Posterior vena cava (tissue), 2 donors: ENCODE measurements around the gene PLCD3. TPM values are rescaled to one million over a fixed set of nuclear protein-coding genes. Genes with fewer than 3 reads are reported as not detected.

ENCODE experiments used
- DNase-seq: peaks from one replicate; pipeline ENCODE4 v3.0.0-alpha.2; 2020; ENCODE audit warnings: low spot score
- intact Hi-C, 2 donors: fragments of 100-400 bp; cut with DNase I; formaldehyde crosslinking; loops; one replicate each; pipeline versions ENCODE4 v1.14.1 to v1.14.2; 2022 to 2023
- microRNA-seq, 2 donors: library from miRNA; unstranded; fragments of <30 nt; microRNA quantifications; one replicate each; pipeline ENCODE4 v1.2.0, GENCODE V29; 2020 to 2021; ENCODE audit warnings: borderline microRNAs expressed in 2 of 2
- total RNA-seq, 2 donors: library from RNA; stranded (reverse); fragmentation: NEBNext Ultra II Directional; extraction: Animal tissue kit (Norgen Biotek cat#: 25700); gene quantifications; one replicate each; pipeline ENCODE4 v1.2.1, GENCODE V29; 2021
- donor health status: DM: yes; HTN: yes; CAD: no.
- donor health status: DM: yes; HTN: yes; CAD: no.

The PLCD3 gene
- total RNA-seq, 2 donors from 2014 or later = 69.3 to 74.2 TPM

- intact Hi-C loops = no loop called here
These were observed 71.3 kb downstream of the PLCD3 start, which contains the start of gene NMT1 for GRCh38 chr17:45060797-45061605. TSS of gene NMT1 (plus strand) at chr17:45061317. CDS start at chr17:45061330, 13 bp downstream.

DNA sequence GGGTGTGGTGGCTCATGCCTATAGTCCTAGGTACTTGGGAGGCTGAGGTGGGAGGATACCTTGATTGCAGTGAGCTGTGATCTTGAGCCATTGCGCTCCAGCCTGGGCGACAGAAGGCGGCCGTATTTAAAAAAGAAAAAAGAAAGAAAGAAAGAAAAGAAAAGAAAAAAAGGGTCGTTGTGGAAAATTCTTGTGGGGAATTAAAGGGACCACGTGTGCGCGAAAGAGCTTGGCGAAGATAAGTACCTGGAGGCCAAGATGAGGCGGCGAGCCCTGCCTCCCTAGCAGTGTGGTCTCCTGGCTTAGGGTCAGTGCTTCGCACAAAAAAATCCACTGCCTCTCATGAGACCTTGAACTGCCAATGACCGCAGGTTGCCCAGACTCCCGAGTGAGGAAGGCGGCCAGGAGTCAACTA is 71.9 kb downstream of the PLCD3 start:
- intact Hi-C loops = no loop called here
- DNase-seq = no peak

More at GRCh38 chr17:45060797-45061605, 71.3 kb downstream of the PLCD3 start, which contains the start of gene NMT1:
- DNase-seq = peak; percentile 99

Small RNA genes within 50 kb of the gene (microRNA-seq; reads per million reads assigned to microRNA genes)
- 0 to 0.65 reads per million in 2 donors for gene MIR6784

Other genes starting within 250 kb of the PLCD3 start
- gene EFTUD2, start 233.1 kb downstream of the PLCD3 start, total RNA-seq = 10 to 100 TPM; 65.2 to 71.9 TPM
- 1 to 10 TPM in 1 of 2 donors, under 1 TPM in 1; 0.51 to 1.7 TPM for gene GFAP, start 217.0 kb downstream of the PLCD3 start, total RNA-seq
- gene KIF18B, start 184.7 kb downstream of the PLCD3 start, total RNA-seq = under 1 TPM; 0.10 to 0.65 TPM
- gene C1QL1, start 164.2 kb downstream of the PLCD3 start, total RNA-seq = under 1 TPM; 0.19 to 0.42 TPM
- 10 to 100 TPM; 17.9 to 19.9 TPM for gene DCAKD, start 80.9 kb downstream of the PLCD3 start, total RNA-seq
- 10 to 100 TPM; 71.8 to 83.5 TPM for gene NMT1, start 71.2 kb downstream of the PLCD3 start, total RNA-seq
- 10 to 100 TPM; 10.8 to 12.9 TPM for gene ACBD4, start 3.2 kb upstream of the PLCD3 start, total RNA-seq
- gene HEXIM1, start 16.0 kb upstream of the PLCD3 start, total RNA-seq = 10 to 100 TPM; 40.6 to 46.9 TPM
- 1 to 10 TPM; 1.6 to 3.0 TPM for gene HEXIM2, start 29.4 kb upstream of the PLCD3 start, total RNA-seq
- gene FMNL1, start 89.4 kb upstream of the PLCD3 start, total RNA-seq = 10 to 100 TPM; 19.5 to 28.2 TPM
- not detected for gene SPATA32, start 129.6 kb upstream of the PLCD3 start, total RNA-seq
- 1 to 10 TPM; 9.1 to 9.7 TPM for gene MAP3K14, start 184.5 kb upstream of the PLCD3 start, total RNA-seq